GM12874 (cell line): ENCODE measurements around the gene OR6B2.

Source experiments
- CTCF ChIP-seq: IDR thresholded peaks from 2 replicates; pipeline ENCODE4 v1.5.1; 2011; ENCODE audit warnings: low read depth, mild to moderate bottlenecking, control low read depth, low read length, moderate library complexity; ENCODE audit not compliant: insufficient read depth

Gene OR6B2

DNA sequence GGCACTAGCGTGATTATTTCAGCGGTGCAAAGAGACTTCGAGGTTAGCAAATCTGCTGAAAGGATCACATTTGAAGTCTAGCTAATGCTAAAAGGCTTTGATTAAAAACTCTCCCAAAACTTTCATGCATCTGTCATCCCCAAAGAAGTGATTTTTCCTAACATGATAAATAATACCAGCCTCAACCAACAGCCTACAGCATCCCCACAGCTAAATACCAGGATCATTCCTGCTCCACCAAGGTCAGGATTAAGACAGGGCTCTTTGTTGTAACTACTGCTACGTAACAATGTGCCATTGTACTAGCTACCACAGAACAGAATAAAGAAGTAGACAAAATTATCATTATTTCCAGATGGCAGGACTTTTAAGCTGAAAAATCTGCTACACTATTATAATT lies 21.5 kb upstream of the OR6B2 start:
- TF ChIP-seq CTCF, result no peak

- no peak for TF ChIP-seq CTCF
Observed at GRCh38 chr2:240050278-240050677, 20.0 kb upstream of the OR6B2 start.

GRCh38 chr2:240048237-240048636 lies 18.0 kb upstream of the OR6B2 start:
- TF ChIP-seq CTCF, result no peak

- TF ChIP-seq CTCF, result no peak
Observed at GRCh38 chr2:240045098-240045497, 14.9 kb upstream of the OR6B2 start.

GRCh38 chr2:240043279-240043989 lies 13.2 kb upstream of the OR6B2 start:
- TF ChIP-seq CTCF, result no peak

DNA sequence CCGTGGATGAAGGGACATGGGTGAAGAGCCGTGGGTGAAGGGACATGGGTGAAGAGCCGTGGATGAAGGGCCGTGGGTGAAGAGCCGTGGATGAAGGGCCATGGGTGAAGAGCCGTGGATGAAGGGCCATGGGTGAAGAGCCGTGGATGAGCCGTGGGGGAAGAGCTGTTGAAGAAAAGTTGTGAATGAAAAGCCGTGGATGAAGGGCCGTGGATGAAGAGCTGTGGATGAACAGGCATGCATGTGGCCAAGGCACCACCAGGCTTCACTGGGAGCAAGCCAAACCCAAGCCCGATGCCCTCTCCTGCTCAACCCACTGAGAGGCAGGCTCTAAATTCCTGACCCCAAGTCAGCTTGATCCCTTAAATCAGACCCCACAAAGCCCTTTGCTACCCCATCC lies 12.5 kb upstream of the OR6B2 start:
- TF ChIP-seq CTCF, result no peak

DNA sequence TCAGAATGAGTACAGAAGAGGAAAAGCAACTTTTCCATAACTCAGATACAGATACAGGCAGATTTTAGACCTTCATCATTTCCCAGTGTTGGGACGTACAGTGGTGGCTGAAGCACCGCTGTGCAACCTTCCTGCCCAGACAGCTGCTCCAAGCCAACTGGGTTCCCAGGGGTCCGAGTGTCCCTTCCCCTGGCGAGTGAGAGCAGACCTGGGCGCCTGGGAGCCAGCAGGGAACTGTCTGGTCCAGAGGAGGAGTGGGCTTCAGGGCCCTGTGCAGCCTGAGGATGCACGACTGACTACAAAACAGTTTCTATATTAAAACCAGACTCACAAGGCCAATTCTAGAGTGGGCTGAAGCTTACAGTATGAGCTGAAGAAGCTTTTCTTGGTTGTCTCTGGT lies 11.1 kb upstream of the OR6B2 start:
- no peak for TF ChIP-seq CTCF

DNA sequence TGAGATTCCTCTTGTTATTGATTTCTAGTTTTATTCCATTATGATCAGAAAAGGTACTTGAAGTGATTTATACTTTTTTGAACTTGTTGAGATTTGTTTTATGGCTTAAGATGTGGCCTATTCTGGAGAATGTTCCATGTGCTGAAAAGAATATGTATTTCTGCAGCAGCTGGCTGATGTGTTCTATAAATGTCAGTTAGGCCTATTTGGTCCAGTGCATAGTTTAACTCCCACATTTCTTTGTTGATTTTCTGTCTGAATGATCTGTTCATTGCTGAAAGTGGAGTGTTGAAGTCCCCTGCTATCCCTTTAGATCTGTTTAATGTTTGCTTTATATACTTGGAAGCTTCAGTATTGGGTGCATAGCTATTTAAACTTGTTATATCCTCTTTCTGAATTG lies 7.1 kb upstream of the OR6B2 start:
- no peak for TF ChIP-seq CTCF
